ENCODE measurements around the gene PLEKHM2. TPM values are rescaled to one million over a fixed set of nuclear protein-coding genes. Genes with fewer than 3 reads are reported as not detected.
"Not testable (repeated sequence)": the region's sequence is repeated elsewhere in the genome, so short reads cannot be mapped to it uniquely, and the experiment has no call there.

The PLEKHM2 gene
- total RNA-seq, 2 donors from 2014 or later = 64.5 to 70.4 TPM

GRCh38 chr1:15693371-15693770, 9.3 kb downstream of the PLEKHM2 start:
- no peak for DNase-seq
- intact Hi-C loops (cut with DNase I) = no loop called here
- peak; percentile 39 to 43 for ATAC-seq

GRCh38 chr1:15696956-15697521, 12.9 kb downstream of the PLEKHM2 start:
- intact Hi-C loops (cut with DNase I) = no loop called here
- ATAC-seq (peak; percentile 19 to 36), DNase-seq (no peak)

DNA sequence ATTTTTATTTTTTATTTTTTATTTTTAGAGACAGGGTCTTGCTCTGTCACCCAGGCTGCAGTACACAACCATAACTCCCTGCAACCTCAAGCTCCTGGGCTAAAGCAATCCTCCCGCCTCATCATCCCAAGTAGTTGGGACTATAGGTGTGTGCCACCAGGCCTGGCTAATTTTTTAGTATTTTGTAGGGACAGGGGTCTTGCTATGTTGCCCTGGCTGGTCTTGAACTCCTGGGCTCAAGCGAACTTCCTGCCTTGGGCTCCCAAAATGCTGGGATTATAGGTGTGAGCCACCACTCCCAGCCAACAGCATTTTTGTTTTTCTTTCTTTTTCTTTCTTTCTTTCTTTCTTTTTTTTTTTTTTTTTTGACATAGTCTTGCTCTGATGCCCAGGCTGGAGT, 14.1 kb downstream of the PLEKHM2 start:
- DNase-seq (no peak), ATAC-seq (no peak)
- intact Hi-C loops (cut with DNase I) = no loop called here

GRCh38 chr1:15699321-15699720, 15.2 kb downstream of the PLEKHM2 start:
- intact Hi-C loops (cut with DNase I); ATAC-seq; DNase-seq: not testable (repeated sequence)

GRCh38 chr1:15700508-15700907, 16.4 kb downstream of the PLEKHM2 start:
- intact Hi-C loops (cut with DNase I) = no loop called here
- DNase-seq = no peak
- peak in 1 of 2 donors; percentile 4 for ATAC-seq

DNA sequence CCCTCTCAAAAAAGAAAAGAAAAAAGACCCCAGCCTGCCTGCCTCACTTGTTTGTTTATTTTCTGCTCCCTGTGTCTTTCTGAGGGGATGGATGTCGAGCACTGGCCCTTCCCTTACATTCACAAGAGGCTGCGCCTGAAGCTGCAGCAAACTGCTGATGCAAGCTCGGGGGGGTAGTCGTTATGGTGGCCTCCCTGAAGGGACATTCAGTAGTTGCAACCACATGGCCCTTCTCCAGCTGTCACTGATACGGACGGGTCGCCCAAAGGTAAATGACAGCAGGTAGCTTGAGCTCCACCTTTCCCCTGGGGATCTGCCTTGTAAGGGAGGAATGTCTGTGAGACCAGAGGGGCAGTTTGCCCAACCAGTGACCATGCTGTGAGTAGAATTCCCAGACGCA, 17.7 kb downstream of the PLEKHM2 start:
- no peak for ATAC-seq
- no peak for DNase-seq
- intact Hi-C loops (cut with DNase I) = no loop called here

DNA sequence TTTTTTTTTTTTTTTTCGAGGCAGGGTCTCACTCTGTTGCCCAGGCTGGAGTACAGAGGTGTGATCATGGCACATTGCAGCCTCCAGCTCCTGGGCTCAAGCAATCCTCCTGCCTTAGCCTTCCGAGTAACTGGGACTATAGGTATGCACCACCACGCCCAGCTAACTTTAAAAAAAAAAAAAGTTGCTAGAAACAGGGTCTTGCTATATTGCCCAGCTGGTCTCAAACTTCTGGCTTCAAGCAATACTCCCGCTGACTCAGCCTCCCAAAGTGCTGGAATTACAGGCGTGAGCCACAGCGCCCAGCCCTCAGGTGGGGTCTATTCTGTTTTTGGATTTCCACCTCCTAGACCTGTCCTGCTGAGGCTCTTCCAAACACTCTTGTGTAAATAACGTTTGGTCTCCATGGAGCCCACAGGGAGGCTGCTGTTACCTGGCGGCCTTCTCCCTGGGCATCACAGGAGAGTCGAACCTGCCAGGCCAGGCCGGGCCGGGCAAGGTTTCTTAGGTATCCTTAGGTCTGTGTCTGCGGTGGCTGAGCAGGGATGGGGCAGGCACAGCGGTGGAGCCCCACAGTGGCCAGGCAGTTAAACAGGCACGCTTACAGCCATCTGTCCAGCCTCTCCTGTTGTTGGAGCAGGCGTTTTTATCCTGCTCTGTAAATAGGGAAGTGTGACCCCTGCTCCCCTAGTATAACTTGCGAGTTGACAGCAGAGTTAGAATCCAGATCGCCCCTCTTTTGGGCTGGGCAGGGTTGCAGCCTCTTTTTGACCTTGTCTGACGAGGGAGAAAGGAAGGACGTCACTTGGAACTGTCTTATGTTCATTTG, 18.8 kb downstream of the PLEKHM2 start:
- intact Hi-C loops (cut with DNase I) = no loop called here
- peak; percentile 42 to 51 for ATAC-seq
- peak; percentile 44 for DNase-seq

DNA sequence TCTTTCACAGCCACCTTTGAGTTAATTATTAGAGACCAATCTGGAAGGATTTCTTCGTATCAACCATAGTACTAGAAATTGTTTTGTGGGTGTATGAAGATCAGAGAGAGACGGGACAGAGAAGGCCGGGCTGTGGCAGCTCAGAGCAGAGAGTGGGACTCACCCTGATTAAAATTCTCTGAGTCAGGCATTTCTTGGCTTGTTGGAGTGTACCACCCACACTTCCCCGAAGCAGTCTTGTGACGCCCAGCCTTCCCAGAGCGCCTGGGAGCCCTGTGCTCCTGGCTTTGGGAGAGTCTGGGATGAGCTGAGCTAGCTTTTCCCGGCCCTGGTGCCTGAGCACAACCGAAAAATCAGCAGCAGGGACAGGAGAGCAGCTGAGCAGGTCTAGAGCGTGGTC, 19.4 kb downstream of the PLEKHM2 start:
- peak; percentile 91 to 96 for ATAC-seq

GRCh38 chr1:15704526-15705183, 20.5 kb downstream of the PLEKHM2 start:
- no peak for DNase-seq
- intact Hi-C loops (cut with DNase I) = no loop called here
- ATAC-seq = no peak

More for the DNA sequence above, 19.4 kb downstream of the PLEKHM2 start:
- peak; percentile 89 for DNase-seq
- intact Hi-C loops (cut with DNase I) = no loop called here

- intact Hi-C loops (cut with DNase I) = no loop called here
- no peak for DNase-seq
- no peak for ATAC-seq
Observed at GRCh38 chr1:15705184-15705566, 21.1 kb downstream of the PLEKHM2 start.

GRCh38 chr1:15706751-15707150, 22.6 kb downstream of the PLEKHM2 start:
- no peak for ATAC-seq
- no peak for DNase-seq
- intact Hi-C loops (cut with DNase I) = no loop called here

DNA sequence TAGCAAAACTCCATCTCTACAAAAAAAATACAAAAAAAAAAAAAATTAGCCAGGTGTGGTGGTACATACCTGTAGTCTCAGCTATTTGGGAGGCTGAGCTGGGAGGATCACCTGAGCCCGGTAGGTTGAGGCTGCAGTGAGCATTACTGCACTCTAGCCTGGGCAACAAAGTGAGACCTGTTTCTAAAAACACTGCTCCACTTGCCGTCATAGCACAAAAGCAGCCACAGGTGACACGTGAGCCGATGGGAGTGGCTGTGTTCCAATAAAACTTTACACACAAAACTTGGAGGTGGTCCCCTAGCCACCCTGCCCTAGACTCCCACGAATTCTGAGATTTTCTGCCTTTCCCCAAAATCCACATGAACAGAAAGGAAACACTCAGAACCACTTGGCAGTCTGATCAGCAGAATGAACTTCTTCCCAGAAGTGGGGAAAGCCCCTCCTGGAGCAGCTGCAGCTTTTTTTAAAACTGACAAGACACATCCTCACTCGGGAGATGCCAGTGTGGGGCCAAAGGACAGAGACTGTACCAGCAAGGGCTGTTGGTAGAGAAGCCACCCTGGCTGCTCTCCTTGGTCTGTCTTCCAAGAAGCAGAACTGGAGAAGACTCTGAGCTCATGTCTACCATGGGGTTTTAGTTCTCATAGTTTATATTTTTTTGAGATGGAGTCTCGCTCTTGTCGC, 23.3 kb downstream of the PLEKHM2 start:
- intact Hi-C loops (cut with DNase I) = no loop called here
- no peak for ATAC-seq
- DNase-seq = no peak

GRCh38 chr1:15708486-15709137, 24.5 kb downstream of the PLEKHM2 start:
- intact Hi-C loops (cut with DNase I) = no loop called here
- ATAC-seq (no peak), DNase-seq (no peak)

DNA sequence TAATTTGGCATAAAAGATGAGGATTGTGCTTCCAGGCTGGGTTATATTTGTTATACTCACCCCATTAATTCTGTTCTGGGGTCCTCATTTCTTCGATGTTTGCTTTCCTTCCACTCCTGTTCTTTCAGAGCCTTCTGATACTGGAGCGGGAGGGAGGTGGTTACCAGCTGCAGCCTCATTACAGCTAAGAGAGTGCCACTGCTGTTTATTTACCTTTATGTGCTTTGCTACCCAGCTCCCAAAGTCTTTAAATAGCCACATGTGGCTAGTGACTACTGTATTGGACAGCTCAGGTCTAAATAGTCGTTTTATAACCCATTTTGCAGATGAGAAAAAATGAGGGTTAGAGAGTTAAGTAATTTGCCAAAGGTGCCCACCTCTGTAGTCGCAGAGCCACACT, 25.1 kb downstream of the PLEKHM2 start:
- no peak for ATAC-seq
- intact Hi-C loops (cut with DNase I) = no loop called here

GRCh38 chr1:15712168-15712567, 28.0 kb downstream of the PLEKHM2 start:
- ATAC-seq (no peak), DNase-seq (no peak)
- intact Hi-C loops (cut with DNase I) = no loop called here

More for the DNA sequence above, 25.1 kb downstream of the PLEKHM2 start:
- DNase-seq = no peak

DNA sequence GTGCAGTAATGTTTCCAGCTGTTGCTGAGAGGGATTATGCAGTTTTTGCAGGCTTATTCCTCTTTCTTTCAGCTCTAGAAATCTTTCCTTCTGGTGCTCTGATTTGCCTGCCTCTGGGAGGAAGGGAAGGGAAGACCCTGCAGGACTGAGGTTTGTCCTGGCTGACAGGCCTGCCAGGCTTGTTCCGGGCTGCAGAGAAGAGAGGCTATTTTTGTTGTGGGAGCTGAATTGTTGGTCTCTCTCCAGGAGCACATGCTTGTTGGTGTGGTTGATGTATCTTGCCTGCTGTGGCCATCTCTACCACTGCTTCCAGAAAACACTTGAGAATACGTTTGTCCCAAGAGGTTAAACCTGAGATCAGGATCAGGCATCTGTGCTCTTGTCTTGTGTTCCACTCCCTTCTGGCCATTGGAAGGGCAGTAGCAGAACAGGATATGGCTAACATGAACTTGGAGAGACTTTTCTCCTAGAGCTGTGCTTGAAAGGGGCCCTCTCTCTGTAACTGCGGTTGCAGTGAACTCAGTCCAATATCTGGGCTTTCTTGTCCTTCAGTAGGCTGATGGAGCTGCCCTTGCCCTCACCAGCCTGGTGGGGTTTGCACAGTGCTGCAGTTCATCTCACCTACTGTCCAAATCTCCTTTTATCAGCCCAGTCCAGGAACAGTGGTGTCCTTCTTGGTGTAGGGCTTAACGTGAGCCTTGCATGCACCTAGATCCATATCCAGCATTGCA, 30.5 kb downstream of the PLEKHM2 start:
- intact Hi-C loops (cut with DNase I) = no loop called here
- DNase-seq (no peak), ATAC-seq (peak; percentile 81 to 86)

- peak in 1 of 2 donors; percentile 20 for ATAC-seq
- intact Hi-C loops (cut with DNase I) = no loop called here
- no peak for DNase-seq
Observed at GRCh38 chr1:15717418-15718125, 33.5 kb downstream of the PLEKHM2 start.

DNA sequence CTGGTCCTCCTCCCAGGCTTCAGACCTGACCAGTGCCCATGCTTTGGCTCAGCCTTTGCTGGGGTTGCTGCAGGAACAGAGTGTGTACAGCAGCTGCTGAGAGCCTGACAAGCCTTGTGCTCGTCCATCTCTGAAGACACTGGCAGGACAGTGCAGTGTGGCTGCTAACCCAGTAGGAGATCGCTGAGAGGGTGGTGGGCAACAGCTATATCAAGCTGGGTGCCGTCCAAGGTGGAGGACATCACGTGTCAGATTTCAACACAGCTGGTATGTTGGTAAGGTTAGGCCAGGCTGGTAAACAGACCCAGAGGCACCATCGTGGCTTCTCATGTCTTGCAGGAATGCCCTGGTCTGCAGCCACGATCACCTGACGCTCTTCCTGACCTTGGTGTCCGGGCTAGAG, 34.1 kb downstream of the PLEKHM2 start:
- no peak for DNase-seq
- peak; percentile 10 to 11 for ATAC-seq
- intact Hi-C loops (cut with DNase I) = no loop called here

All from left cardiac atrium (tissue), 4 donors.